Endothelial cell of umbilical vein (primary cell): Measurements from ENCODE around the gene TOX2.

Experiments
- CTCF ChIP-seq, 2 donors: IDR thresholded peaks; 1 replicate in 1 of 2; 2 replicates in 1 of 2; pipeline ENCODE4 v1.5.1; 2011; ENCODE audit warnings: low read length in 2 of 2, mild to moderate bottlenecking in 2 of 2, moderate library complexity in 2 of 2, control low read depth in 1 of 2, inconsistent platforms in 1 of 2, low read depth in 1 of 2; ENCODE audit not compliant: insufficient read depth in 1 of 2; ENCODE audit errors: extremely low read depth in 1 of 2
- FOS ChIP-seq: IDR thresholded peaks from 2 replicates; pipeline ENCODE4 v1.6.1; 2011; ENCODE audit warnings: mild to moderate bottlenecking, low read length, moderate library complexity, borderline replicate concordance; ENCODE audit not compliant: insufficient read depth
- GATA2 ChIP-seq: IDR thresholded peaks from 2 replicates; pipeline ENCODE4 v1.7.0; 2011; ENCODE audit warnings: low read depth, mild to moderate bottlenecking, moderate library complexity, mixed read lengths, low read length; ENCODE audit not compliant: insufficient read length, insufficient read depth
- POLR2A ChIP-seq: IDR thresholded peaks from 2 replicates; pipeline ENCODE4 v1.6.1; 2012; ENCODE audit warnings: low read depth, mild to moderate bottlenecking, control low read depth, low read length
- POLR2AphosphoS5 ChIP-seq: IDR thresholded peaks from 2 replicates; pipeline ENCODE4 v1.6.1; 2012; ENCODE audit warnings: low read depth, mild to moderate bottlenecking, control low read depth, low read length, moderate library complexity; ENCODE audit not compliant: insufficient read depth

GRCh38 chr20:43972051-43972450, 57.4 kb downstream of the TOX2 start:
- TF ChIP-seq CTCF (IDR thresholded peaks at IDR 0.05; ENCODE audit: extremely low read depth in 1 of 2, insufficient read depth in 1 of 2, low read depth in 1 of 2, low read length in 2 of 2) (no peak), GATA2 (no peak), POLR2AphosphoS5 (no peak), FOS (no peak), POLR2A (no peak)
